ENCODE data around the gene ENTPD8. TPM values are rescaled to one million over a fixed set of nuclear protein-coding genes. Genes with fewer than 3 reads are reported as not detected.

The ENTPD8 gene
- total RNA-seq, 1 experiment from 2014 or later, result not detected

GRCh38 chr9:137478613-137478961 lies 37.4 kb upstream of the ENTPD8 start:
- DNase-seq, result no peak
- Histone ChIP-seq H3K9me2 (replicated peaks; ENCODE audit: insufficient read depth, low read length) (no peaks in the 10 kb centered on the region), H3K9ac (ENCODE audit: low read length) (no peak overlapping the region), H4K20me1 (ENCODE audit: insufficient read depth, low read depth, low read length) (no peaks in the 10 kb centered on the region), H3K36me3 (ENCODE audit: insufficient read depth, low read length) (no peaks in the 10 kb centered on the region), H3K79me2 (ENCODE audit: low read length) (no peaks in the 10 kb centered on the region), H3K27ac (ENCODE audit: low read length) (no peak overlapping the region), H3K9me3 (ENCODE audit: low read length) (peaks cover 4% of the 10 kb centered on the region; the same call in 1 of the 2 replicates), H2AFZ (ENCODE audit: low read length) (no peak overlapping the region), H3K4me1 (ENCODE audit: low read length) (no peaks in the 10 kb centered on the region), H3K27me3 (ENCODE audit: low read length) (no peaks in the 10 kb centered on the region), H3K4me2 (ENCODE audit: low read depth, low read length, poor library complexity, severe bottlenecking) (no peak overlapping the region), H3K4me3 (ENCODE audit: low read length) (no peak overlapping the region)

- Histone ChIP-seq H3K9me2 (replicated peaks; ENCODE audit: insufficient read depth, low read length) (no peaks in the 10 kb centered on the region), H3K9ac (ENCODE audit: low read length) (no peak overlapping the region), H3K4me3 (ENCODE audit: low read length) (no peak overlapping the region), H3K36me3 (ENCODE audit: insufficient read depth, low read length) (no peaks in the 10 kb centered on the region), H3K79me2 (ENCODE audit: low read length) (no peaks in the 10 kb centered on the region), H3K4me2 (ENCODE audit: low read depth, low read length, poor library complexity, severe bottlenecking) (no peak overlapping the region), H2AFZ (ENCODE audit: low read length) (no peak overlapping the region), H4K20me1 (ENCODE audit: insufficient read depth, low read depth, low read length) (no peaks in the 10 kb centered on the region), H3K4me1 (ENCODE audit: low read length) (no peaks in the 10 kb centered on the region), H3K9me3 (ENCODE audit: low read length) (peaks cover 4% of the 10 kb centered on the region; the same call in 1 of the 2 replicates), H3K27ac (ENCODE audit: low read length) (no peak overlapping the region), H3K27me3 (ENCODE audit: low read length) (no peaks in the 10 kb centered on the region)
- no peak for DNase-seq
These were observed 36.8 kb upstream of the ENTPD8 start for GRCh38 chr9:137477778-137478612.

GRCh38 chr9:137476856-137477255 lies 35.7 kb upstream of the ENTPD8 start:
- Histone ChIP-seq H3K9me3 (ENCODE audit: low read length) (peaks cover 4% of the 10 kb centered on the region; the same call in 1 of the 2 replicates), H3K27ac (ENCODE audit: low read length) (no peak overlapping the region), H3K4me3 (ENCODE audit: low read length) (no peak overlapping the region), H3K27me3 (ENCODE audit: low read length) (no peaks in the 10 kb centered on the region), H3K9me2 (replicated peaks; ENCODE audit: insufficient read depth, low read length) (no peaks in the 10 kb centered on the region), H3K79me2 (ENCODE audit: low read length) (no peaks in the 10 kb centered on the region), H3K4me1 (ENCODE audit: low read length) (no peaks in the 10 kb centered on the region), H3K36me3 (ENCODE audit: insufficient read depth, low read length) (no peaks in the 10 kb centered on the region), H3K4me2 (ENCODE audit: low read depth, low read length, poor library complexity, severe bottlenecking) (no peak overlapping the region), H3K9ac (ENCODE audit: low read length) (no peak overlapping the region), H4K20me1 (ENCODE audit: insufficient read depth, low read depth, low read length) (no peaks in the 10 kb centered on the region), H2AFZ (ENCODE audit: low read length) (no peak overlapping the region)
- DNase-seq, result no peak

GRCh38 chr9:137475666-137476065 lies 34.5 kb upstream of the ENTPD8 start:
- Histone ChIP-seq H3K9me2 (replicated peaks; ENCODE audit: insufficient read depth, low read length) (no peaks in the 10 kb centered on the region), H3K4me1 (ENCODE audit: low read length) (no peaks in the 10 kb centered on the region), H3K4me3 (ENCODE audit: low read length) (no peak overlapping the region), H3K4me2 (ENCODE audit: low read depth, low read length, poor library complexity, severe bottlenecking) (no peak overlapping the region), H3K27ac (ENCODE audit: low read length) (no peak overlapping the region), H3K79me2 (ENCODE audit: low read length) (no peaks in the 10 kb centered on the region), H2AFZ (ENCODE audit: low read length) (no peak overlapping the region), H4K20me1 (ENCODE audit: insufficient read depth, low read depth, low read length) (no peaks in the 10 kb centered on the region), H3K9me3 (ENCODE audit: low read length) (peaks cover 4% of the 10 kb centered on the region; the same call in 1 of the 2 replicates), H3K9ac (ENCODE audit: low read length) (no peak overlapping the region), H3K27me3 (ENCODE audit: low read length) (no peaks in the 10 kb centered on the region), H3K36me3 (ENCODE audit: insufficient read depth, low read length) (no peaks in the 10 kb centered on the region)
- no peak for DNase-seq

- Histone ChIP-seq H4K20me1 (ENCODE audit: insufficient read depth, low read depth, low read length) (no peaks in the 10 kb centered on the region), H3K4me1 (ENCODE audit: low read length) (no peaks in the 10 kb centered on the region), H3K36me3 (ENCODE audit: insufficient read depth, low read length) (no peaks in the 10 kb centered on the region), H2AFZ (ENCODE audit: low read length) (no peak overlapping the region), H3K4me3 (ENCODE audit: low read length) (no peak overlapping the region), H3K4me2 (ENCODE audit: low read depth, low read length, poor library complexity, severe bottlenecking) (no peak overlapping the region), H3K27me3 (ENCODE audit: low read length) (no peaks in the 10 kb centered on the region), H3K27ac (ENCODE audit: low read length) (no peak overlapping the region), H3K9me2 (replicated peaks; ENCODE audit: insufficient read depth, low read length) (no peaks in the 10 kb centered on the region), H3K79me2 (ENCODE audit: low read length) (no peaks in the 10 kb centered on the region), H3K9me3 (ENCODE audit: low read length) (peaks cover 4% of the 10 kb centered on the region; the same call in 1 of the 2 replicates), H3K9ac (ENCODE audit: low read length) (no peak overlapping the region)
- no peak for DNase-seq
These were observed 33.1 kb upstream of the ENTPD8 start for GRCh38 chr9:137474271-137474670.

- Histone ChIP-seq H3K9me3 (ENCODE audit: low read length) (peaks cover 2% of the 10 kb centered on the region; the same call in 1 of the 2 replicates), H2AFZ (ENCODE audit: low read length) (no peak overlapping the region), H3K36me3 (ENCODE audit: insufficient read depth, low read length) (no peaks in the 10 kb centered on the region), H3K4me2 (ENCODE audit: low read depth, low read length, poor library complexity, severe bottlenecking) (no peak overlapping the region), H3K9ac (ENCODE audit: low read length) (no peak overlapping the region), H4K20me1 (ENCODE audit: insufficient read depth, low read depth, low read length) (no peaks in the 10 kb centered on the region), H3K79me2 (ENCODE audit: low read length) (no peaks in the 10 kb centered on the region), H3K27me3 (ENCODE audit: low read length) (no peaks in the 10 kb centered on the region), H3K9me2 (replicated peaks; ENCODE audit: insufficient read depth, low read length) (no peaks in the 10 kb centered on the region), H3K27ac (ENCODE audit: low read length) (no peak overlapping the region), H3K4me1 (ENCODE audit: low read length) (no peaks in the 10 kb centered on the region), H3K4me3 (ENCODE audit: low read length) (no peak overlapping the region)
- DNase-seq, result no peak
These were observed 29.6 kb upstream of the ENTPD8 start for GRCh38 chr9:137470785-137471184.

GRCh38 chr9:137467896-137468295 lies 26.7 kb upstream of the ENTPD8 start:
- Histone ChIP-seq H3K9me2 (replicated peaks; ENCODE audit: insufficient read depth, low read length) (no peaks in the 10 kb centered on the region), H2AFZ (ENCODE audit: low read length) (no peak overlapping the region), H3K36me3 (ENCODE audit: insufficient read depth, low read length) (no peaks in the 10 kb centered on the region), H3K9ac (ENCODE audit: low read length) (no peak overlapping the region), H3K27me3 (ENCODE audit: low read length) (no peaks in the 10 kb centered on the region), H3K4me1 (ENCODE audit: low read length) (no peaks in the 10 kb centered on the region), H3K9me3 (ENCODE audit: low read length) (no peaks in the 10 kb centered on the region), H3K27ac (ENCODE audit: low read length) (no peak overlapping the region), H3K79me2 (ENCODE audit: low read length) (no peaks in the 10 kb centered on the region), H3K4me3 (ENCODE audit: low read length) (no peak overlapping the region), H4K20me1 (ENCODE audit: insufficient read depth, low read depth, low read length) (no peaks in the 10 kb centered on the region), H3K4me2 (ENCODE audit: low read depth, low read length, poor library complexity, severe bottlenecking) (no peak overlapping the region)
- DNase-seq, result no peak

- H3K9me3 ChIP-seq (ENCODE audit: low read length), result no peaks in the 10 kb centered on the region
- no peaks in the 10 kb centered on the region for H3K27me3 ChIP-seq (ENCODE audit: low read length)
- no peaks in the 10 kb centered on the region for H3K4me1 ChIP-seq (ENCODE audit: low read length)
- no peaks in the 10 kb centered on the region for H4K20me1 ChIP-seq (ENCODE audit: insufficient read depth, low read depth, low read length)
- DNase-seq, result no peak
- H3K79me2 ChIP-seq (ENCODE audit: low read length), result no peaks in the 10 kb centered on the region
- H3K4me3 ChIP-seq (ENCODE audit: low read length), result no peak overlapping the region
- no peak overlapping the region for H3K9ac ChIP-seq (ENCODE audit: low read length)
- H3K4me2 ChIP-seq (ENCODE audit: low read depth, low read length, poor library complexity, severe bottlenecking), result no peak overlapping the region
- H3K27ac ChIP-seq (ENCODE audit: low read length), result no peak overlapping the region
- H3K36me3 ChIP-seq (ENCODE audit: insufficient read depth, low read length), result no peaks in the 10 kb centered on the region
- H3K9me2 ChIP-seq (replicated peaks; ENCODE audit: insufficient read depth, low read length), result no peaks in the 10 kb centered on the region
- H2AFZ ChIP-seq (ENCODE audit: low read length), result no peak overlapping the region
These were observed 26.0 kb upstream of the ENTPD8 start for GRCh38 chr9:137467161-137467581.

Measured in Karpas-422 (cell line).